ENCODE results near the gene LFNG.
"Not testable (repeated sequence)": the region's sequence is repeated elsewhere in the genome, so short reads cannot be mapped to it uniquely, and the experiment has no call there.

GRCh38 chr7:2530994-2531795 is 11.6 kb downstream of the LFNG start:
- TF ChIP-seq CTCF (IDR thresholded peaks at IDR 0.05; ENCODE audit: low read depth, low read length, poor library complexity, severe bottlenecking); EZH2phosphoT487 (IDR thresholded peaks at IDR 0.05; ENCODE audit: borderline replicate concordance, low read length): not testable (repeated sequence)
